Measurements from ENCODE around the gene EPYC.

DNA sequence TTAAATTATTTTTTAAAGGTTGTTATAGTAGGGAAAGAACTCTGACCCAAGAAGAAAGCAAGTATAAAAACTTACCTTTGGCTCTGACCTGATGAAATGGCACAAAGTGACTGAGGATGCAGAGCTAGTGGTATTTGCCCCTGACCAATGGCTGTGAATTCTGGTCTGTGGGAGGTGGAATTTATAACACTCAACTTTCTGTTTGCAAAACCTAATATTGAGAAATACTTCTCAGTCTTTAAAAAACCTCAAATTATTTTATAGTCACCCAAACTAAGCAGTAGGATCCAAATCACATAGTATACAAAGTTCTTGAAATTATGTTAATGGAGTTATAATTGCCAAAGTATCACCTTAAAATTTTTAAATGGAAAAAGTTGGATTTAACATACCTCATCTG is at the start of gene EPYC:
- TF ChIP-seq EZH2 (IDR thresholded peaks at IDR 0.05; ENCODE audit: insufficient read depth, poor library complexity, severe bottlenecking) = no peak
- no peak for TF ChIP-seq EZH2phosphoT487 (IDR thresholded peaks at IDR 0.05; ENCODE audit: insufficient read depth, low read depth)

Data from GM23248 (cell line).